Measurements from ENCODE around the gene RGCC.

RGCC gene

DNA sequence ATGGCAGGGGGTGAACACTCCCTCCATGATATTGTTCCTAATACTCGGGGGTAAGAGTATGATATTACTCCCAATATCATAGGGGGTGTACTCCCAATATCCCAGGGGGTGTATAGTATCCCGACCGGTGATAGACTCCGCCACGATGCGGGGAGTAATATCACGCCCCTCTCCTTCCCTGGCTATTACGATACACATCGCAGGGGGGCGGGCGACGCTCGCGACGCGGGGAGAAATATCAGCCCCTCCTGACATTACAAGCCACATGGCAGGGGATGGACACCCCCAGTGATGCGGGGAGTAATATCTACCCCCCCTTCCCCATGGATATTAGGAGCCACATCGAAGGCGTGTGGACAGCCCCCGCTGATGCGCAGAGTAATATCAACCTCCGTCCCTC lies 3.2 kb upstream of the RGCC start (continued):
- no peak for TF ChIP-seq HOXA7 (CRISPR knock-in tag; IDR thresholded peaks at IDR 0.05; ENCODE audit: borderline replicate concordance)

DNA sequence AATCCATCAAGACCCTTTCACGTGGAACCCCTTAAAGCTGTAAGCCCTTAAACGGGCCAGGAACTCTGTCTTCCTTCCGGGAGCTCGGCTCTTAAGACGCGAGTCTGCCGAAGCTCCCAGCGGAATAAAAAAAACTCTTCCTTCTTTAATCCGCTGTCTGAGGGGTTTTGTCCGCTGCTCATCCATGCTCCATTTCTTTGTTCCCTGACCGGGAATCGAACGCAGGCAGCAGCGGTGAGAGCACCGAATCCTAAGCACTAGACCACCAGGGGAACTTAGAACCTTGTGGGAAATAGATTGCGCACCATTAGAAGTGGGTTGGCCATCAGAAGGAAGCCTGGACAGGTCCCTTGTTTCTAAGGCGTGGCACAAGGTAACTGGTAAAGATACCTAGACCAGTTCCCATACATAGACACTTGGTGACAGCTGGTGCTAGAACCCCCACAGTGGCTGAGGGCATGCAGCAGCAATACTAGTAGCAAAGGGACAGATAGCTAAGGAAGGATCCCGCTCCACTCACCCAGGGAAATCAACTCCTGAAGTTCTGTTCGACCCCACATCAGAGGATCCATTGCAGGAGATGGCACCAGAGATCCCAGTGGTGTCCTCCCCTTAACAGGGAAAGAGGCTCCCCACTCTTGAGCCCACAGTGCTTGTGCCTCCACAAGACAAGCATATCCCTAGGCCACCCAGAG lies 1.5 kb upstream of the RGCC start:
- Histone ChIP-seq H3K27ac (ENCODE audit: extremely low read depth, low read depth, low read length) (no peak overlapping the region), H3K9me3 (ENCODE audit: control insufficient read depth, insufficient read depth, low read depth, low read length) (no peaks in the 10 kb centered on the region), H3K4me1 (ENCODE audit: control insufficient read depth, insufficient read depth, low read length) (no peaks in the 10 kb centered on the region), H3K4me3 (ENCODE audit: low read depth, low read length) (no peak overlapping the region), H3K36me3 (ENCODE audit: control insufficient read depth in 2 of 2, insufficient read depth in 1 of 2, low read length in 2 of 2) (no peaks in the 10 kb centered on the region)
- ChIA-PET CTCF (no interaction called here), POLR2A (no interaction called here)
- TF ChIP-seq KLF8 (tag by site-specific recombination; IDR thresholded peaks at IDR 0.05) (no peak), ZNF354C (tag by site-specific recombination; IDR thresholded peaks at IDR 0.05; ENCODE audit: borderline replicate concordance, low read depth) (no peak), ZNF132 (tag by site-specific recombination; IDR thresholded peaks at IDR 0.05; ENCODE audit: borderline replicate concordance) (no peak), GLI2 (tag by site-specific recombination; IDR thresholded peaks at IDR 0.05; ENCODE audit: borderline replicate concordance, low read depth) (no peak), SALL2 (tag by site-specific recombination; IDR thresholded peaks at IDR 0.05; ENCODE audit: borderline replicate concordance) (no peak), ZNF169 (tag by site-specific recombination; IDR thresholded peaks at IDR 0.05) (no peak), ZNF366 (tag by site-specific recombination; conservative IDR thresholded peaks at IDR 0.05) (no peak), ZNF785 (tag by site-specific recombination; IDR thresholded peaks at IDR 0.05) (no peak), ZNF184 (tag by site-specific recombination; IDR thresholded peaks at IDR 0.05) (no peak), MZF1 (tag by site-specific recombination; IDR thresholded peaks at IDR 0.05; ENCODE audit: borderline replicate concordance) (no peak), ZNF416 (tag by site-specific recombination; IDR thresholded peaks at IDR 0.05) (no peak), ZNF48 (tag by site-specific recombination; IDR thresholded peaks at IDR 0.05) (no peak), KLF1 (tag by site-specific recombination; IDR thresholded peaks at IDR 0.05) (no peak)
- TF ChIP-seq, protein P1, sequence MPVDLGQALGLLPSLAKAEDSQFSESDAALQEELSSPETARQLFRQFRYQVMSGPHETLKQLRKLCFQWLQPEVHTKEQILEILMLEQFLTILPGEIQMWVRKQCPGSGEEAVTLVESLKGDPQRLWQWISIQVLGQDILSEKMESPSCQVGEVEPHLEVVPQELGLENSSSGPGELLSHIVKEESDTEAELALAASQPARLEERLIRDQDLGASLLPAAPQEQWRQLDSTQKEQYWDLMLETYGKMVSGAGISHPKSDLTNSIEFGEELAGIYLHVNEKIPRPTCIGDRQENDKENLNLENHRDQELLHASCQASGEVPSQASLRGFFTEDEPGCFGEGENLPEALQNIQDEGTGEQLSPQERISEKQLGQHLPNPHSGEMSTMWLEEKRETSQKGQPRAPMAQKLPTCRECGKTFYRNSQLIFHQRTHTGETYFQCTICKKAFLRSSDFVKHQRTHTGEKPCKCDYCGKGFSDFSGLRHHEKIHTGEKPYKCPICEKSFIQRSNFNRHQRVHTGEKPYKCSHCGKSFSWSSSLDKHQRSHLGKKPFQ (tag by site-specific recombination; IDR thresholded peaks at IDR 0.05), result no peak
- TF ChIP-seq, protein P2, sequence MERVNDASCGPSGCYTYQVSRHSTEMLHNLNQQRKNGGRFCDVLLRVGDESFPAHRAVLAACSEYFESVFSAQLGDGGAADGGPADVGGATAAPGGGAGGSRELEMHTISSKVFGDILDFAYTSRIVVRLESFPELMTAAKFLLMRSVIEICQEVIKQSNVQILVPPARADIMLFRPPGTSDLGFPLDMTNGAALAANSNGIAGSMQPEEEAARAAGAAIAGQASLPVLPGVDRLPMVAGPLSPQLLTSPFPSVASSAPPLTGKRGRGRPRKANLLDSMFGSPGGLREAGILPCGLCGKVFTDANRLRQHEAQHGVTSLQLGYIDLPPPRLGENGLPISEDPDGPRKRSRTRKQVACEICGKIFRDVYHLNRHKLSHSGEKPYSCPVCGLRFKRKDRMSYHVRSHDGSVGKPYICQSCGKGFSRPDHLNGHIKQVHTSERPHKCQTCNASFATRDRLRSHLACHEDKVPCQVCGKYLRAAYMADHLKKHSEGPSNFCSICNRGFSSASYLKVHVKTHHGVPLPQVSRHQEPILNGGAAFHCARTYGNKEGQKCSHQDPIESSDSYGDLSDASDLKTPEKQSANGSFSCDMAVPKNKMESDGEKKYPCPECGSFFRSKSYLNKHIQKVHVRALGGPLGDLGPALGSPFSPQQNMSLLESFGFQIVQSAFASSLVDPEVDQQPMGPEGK (tag by site-specific recombination; IDR thresholded peaks at IDR 0.05), result no peak
- TF ChIP-seq, protein P3, sequence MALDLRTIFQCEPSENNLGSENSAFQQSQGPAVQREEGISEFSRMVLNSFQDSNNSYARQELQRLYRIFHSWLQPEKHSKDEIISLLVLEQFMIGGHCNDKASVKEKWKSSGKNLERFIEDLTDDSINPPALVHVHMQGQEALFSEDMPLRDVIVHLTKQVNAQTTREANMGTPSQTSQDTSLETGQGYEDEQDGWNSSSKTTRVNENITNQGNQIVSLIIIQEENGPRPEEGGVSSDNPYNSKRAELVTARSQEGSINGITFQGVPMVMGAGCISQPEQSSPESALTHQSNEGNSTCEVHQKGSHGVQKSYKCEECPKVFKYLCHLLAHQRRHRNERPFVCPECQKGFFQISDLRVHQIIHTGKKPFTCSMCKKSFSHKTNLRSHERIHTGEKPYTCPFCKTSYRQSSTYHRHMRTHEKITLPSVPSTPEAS (tag by site-specific recombination; IDR thresholded peaks at IDR 0.05), result no peak

DNA sequence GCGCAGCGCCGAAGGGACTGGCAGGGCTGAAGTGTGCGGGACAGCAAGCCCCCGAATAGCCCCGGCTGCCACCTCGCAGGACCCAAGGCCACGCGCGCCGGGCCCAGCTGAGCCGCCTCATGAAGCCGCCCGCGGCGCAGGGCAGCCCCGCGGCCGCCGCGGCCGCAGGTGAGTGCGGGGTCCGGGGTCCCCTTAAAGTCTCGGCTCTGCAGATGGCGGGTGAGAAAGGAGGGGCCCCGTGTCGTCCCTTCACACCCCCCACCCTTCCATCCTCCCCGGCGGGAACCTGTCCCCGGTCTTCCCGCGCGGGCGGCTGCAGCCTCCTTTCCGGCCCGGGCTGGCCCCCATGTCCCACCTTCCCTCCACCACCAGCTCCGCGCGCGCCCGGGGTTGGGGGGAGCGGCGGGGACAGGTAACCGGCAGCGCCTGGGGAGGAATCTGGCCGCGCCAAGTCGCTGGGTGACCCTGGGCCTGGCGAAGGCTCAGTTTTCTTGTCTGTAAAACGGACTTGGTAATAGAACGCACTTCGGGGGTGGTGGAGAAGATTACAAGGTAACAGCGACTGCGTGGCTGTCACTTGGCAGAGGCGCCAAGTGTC lies 338 bp downstream of the RGCC start:
- no peaks in the 10 kb centered on the region for H3K9me3 ChIP-seq (ENCODE audit: control insufficient read depth, insufficient read depth, low read depth, low read length)
- H3K4me1 ChIP-seq (ENCODE audit: control insufficient read depth, insufficient read depth, low read length), result no peaks in the 10 kb centered on the region
- POLR2A ChIA-PET, result interaction anchor here (0.6 kb wide), 1 partner anchor 397 kb away, joined by 3 read pairs; the partner anchor contains the start of gene WBP4
- H3K27ac ChIP-seq (ENCODE audit: extremely low read depth, low read depth, low read length), result peak overlapping the region; percentile 44; the same call in 1 of the 2 replicates
- peak; percentile 86; the same call in 1 of the 2 replicates for TF ChIP-seq ZNF548 (tag by site-specific recombination; IDR thresholded peaks at IDR 0.05)
- 0 out of 2 replicates have a peak, but pooled peaks have one; percentile 13 for TF ChIP-seq ZNF202 (tag by site-specific recombination; IDR thresholded peaks at IDR 0.05; ENCODE audit: borderline replicate concordance)
- no peak for TF ChIP-seq ZNF341 (tag by site-specific recombination; IDR thresholded peaks at IDR 0.05; ENCODE audit: low read depth)
- TF ChIP-seq KLF10 (tag by site-specific recombination; IDR thresholded peaks at IDR 0.05), result peak; percentile 42; the same call in 1 of the 2 replicates
- TF ChIP-seq, protein P4, sequence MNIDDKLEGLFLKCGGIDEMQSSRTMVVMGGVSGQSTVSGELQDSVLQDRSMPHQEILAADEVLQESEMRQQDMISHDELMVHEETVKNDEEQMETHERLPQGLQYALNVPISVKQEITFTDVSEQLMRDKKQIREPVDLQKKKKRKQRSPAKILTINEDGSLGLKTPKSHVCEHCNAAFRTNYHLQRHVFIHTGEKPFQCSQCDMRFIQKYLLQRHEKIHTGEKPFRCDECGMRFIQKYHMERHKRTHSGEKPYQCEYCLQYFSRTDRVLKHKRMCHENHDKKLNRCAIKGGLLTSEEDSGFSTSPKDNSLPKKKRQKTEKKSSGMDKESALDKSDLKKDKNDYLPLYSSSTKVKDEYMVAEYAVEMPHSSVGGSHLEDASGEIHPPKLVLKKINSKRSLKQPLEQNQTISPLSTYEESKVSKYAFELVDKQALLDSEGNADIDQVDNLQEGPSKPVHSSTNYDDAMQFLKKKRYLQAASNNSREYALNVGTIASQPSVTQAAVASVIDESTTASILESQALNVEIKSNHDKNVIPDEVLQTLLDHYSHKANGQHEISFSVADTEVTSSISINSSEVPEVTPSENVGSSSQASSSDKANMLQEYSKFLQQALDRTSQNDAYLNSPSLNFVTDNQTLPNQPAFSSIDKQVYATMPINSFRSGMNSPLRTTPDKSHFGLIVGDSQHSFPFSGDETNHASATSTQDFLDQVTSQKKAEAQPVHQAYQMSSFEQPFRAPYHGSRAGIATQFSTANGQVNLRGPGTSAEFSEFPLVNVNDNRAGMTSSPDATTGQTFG (tag by site-specific recombination; IDR thresholded peaks at IDR 0.05; ENCODE audit: borderline replicate concordance), result no peak
- H3K4me3 ChIP-seq (ENCODE audit: low read depth, low read length), result peak overlapping the region; percentile 50
- H3K36me3 ChIP-seq (ENCODE audit: control insufficient read depth in 2 of 2, insufficient read depth in 1 of 2, low read length in 2 of 2), result no peaks in the 10 kb centered on the region
- CTCF ChIA-PET, result interaction anchor here (0.5 to 1.9 kb wide), 4 partner anchors 40 to 615 kb away, joined by 3 to 4 read pairs (median 4); no protein-coding TSS in a partner anchor

Measured in HEK293 (cell line).